Type B pancreatic cell (in vitro differentiated cells): Measurements from ENCODE around the gene KRTAP4-8. TPM values are rescaled to one million over a fixed set of nuclear protein-coding genes. Genes with fewer than 3 reads are reported as not detected.
"Not testable (repeated sequence)": the region's sequence is repeated elsewhere in the genome, so short reads cannot be mapped to it uniquely, and the experiment has no call there.

Experiments
- DNase-seq: peaks from one replicate; pipeline ENCODE4 v3.0.0; 2021; ENCODE audit warnings: mixed read lengths; ENCODE audit not compliant: unreplicated experiment; ENCODE audit errors: extremely low spot score
- H3K27ac Mint-ChIP-seq: 2 replicates; pipeline ENCODE4 v1.8.0; 2021; ENCODE audit warnings: mild to moderate bottlenecking, mixed read lengths
- H3K27me3 Mint-ChIP-seq: 2 replicates; pipeline ENCODE4 v1.8.0; 2021; ENCODE audit warnings: mixed read lengths
- H3K36me3 Mint-ChIP-seq: 2 replicates; pipeline ENCODE4 v1.8.0; 2021; ENCODE audit warnings: mixed read lengths
- H3K4me1 Mint-ChIP-seq: one replicate; pipeline ENCODE4 v1.8.0; 2021; ENCODE audit warnings: mixed read lengths; ENCODE audit not compliant: unreplicated experiment
- H3K4me3 Mint-ChIP-seq: 2 replicates; pipeline ENCODE4 v1.8.0; 2021; ENCODE audit warnings: mild to moderate bottlenecking, mixed read lengths
- H3K9me3 Mint-ChIP-seq: 2 replicates; pipeline ENCODE4 v1.8.0; 2021; ENCODE audit warnings: mixed read lengths
- long read RNA-seq: library from polyadenylated mRNA; unstranded; transcript quantifications from one replicate; pipeline ENCODE4 v2.0.0, GENCODE V29; 2020
- total RNA-seq: library from RNA; stranded (reverse); gene quantifications from 2 replicates; pipeline ENCODE4 v1.2.1, GENCODE V29; 2021; ENCODE audit warnings: low replicate concordance
- TF ChIP-seq, protein P1 (sequence below): fragments of 200-600 bp; sonication (generic); conservative IDR thresholded peaks from 2 replicates; pipeline ENCODE4 v1.5.0; 2021; ENCODE audit warnings: antibody characterized with exemption, mild to moderate bottlenecking

The KRTAP4-8 gene
- not detected in 2 replicates for total RNA-seq
- long read RNA-seq, result 0 reads

DNA sequence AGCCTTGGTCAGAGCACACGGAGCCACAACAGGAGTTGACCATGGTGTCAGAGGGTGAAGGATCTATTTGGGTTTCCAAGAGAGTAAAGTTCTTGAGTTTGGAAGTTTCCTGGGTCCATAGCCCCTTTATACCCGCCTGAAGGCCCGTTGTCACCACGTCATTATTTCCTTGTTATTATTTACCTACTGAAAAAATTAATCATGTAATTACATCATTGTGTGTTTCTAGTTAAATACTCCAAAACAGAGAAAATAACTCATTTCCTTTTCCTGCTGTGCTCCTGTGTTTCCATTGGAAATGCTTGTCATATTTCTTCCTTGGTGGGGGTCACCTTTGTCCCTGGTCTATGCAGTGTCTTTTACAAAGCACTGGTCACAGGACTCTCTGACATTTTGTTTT, at the start of gene KRTAP4-8:
KRTAP4-8 (minus strand) TSS at position 101 of the 400 bp plus-strand sequence; CDS start at position 43, 58 bp downstream.
- no peak within 1 kb of the TSS for H3K27ac Mint-ChIP-seq

DNA sequence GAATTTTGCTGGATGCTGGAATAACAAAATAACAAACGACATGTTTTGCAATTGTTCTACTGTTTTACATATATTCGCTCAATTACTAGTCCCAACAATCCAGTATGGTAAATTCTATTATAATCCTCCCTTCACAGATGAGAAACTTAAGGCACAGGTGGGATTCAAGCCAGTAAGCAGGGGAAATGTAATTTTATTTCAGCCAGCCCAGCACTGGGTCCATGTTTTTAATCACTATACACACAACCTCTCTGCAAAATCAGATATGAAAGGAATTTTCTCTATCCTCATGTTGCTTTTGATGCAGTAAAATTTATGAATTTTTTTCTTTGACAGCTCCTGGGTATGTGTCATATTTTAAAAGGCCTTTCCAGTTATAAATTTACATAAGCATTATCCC, 47.3 kb upstream of the KRTAP4-8 start:
- H3K9me3 Mint-ChIP-seq, result peaks cover 22% of the 10 kb centered on the region
- no peaks in the 10 kb centered on the region for H3K4me1 Mint-ChIP-seq
- H3K27me3 Mint-ChIP-seq, result peaks cover 4% of the 10 kb centered on the region
- no peak overlapping the region for H3K4me3 Mint-ChIP-seq
- TF ChIP-seq, protein P1, sequence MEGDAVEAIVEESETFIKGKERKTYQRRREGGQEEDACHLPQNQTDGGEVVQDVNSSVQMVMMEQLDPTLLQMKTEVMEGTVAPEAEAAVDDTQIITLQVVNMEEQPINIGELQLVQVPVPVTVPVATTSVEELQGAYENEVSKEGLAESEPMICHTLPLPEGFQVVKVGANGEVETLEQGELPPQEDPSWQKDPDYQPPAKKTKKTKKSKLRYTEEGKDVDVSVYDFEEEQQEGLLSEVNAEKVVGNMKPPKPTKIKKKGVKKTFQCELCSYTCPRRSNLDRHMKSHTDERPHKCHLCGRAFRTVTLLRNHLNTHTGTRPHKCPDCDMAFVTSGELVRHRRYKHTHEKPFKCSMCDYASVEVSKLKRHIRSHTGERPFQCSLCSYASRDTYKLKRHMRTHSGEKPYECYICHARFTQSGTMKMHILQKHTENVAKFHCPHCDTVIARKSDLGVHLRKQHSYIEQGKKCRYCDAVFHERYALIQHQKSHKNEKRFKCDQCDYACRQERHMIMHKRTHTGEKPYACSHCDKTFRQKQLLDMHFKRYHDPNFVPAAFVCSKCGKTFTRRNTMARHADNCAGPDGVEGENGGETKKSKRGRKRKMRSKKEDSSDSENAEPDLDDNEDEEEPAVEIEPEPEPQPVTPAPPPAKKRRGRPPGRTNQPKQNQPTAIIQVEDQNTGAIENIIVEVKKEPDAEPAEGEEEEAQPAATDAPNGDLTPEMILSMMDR, result no peak
- no peak overlapping the region for H3K27ac Mint-ChIP-seq
- peaks cover 8% of the 10 kb centered on the region for H3K36me3 Mint-ChIP-seq
- DNase-seq, result no peak

More for the DNA sequence above, at the start of gene KRTAP4-8:
- DNase-seq, result no peak
- H3K4me3 Mint-ChIP-seq, result no peak within 1 kb of the TSS
- peaks cover 5% of the 10 kb centered on the region for H3K36me3 Mint-ChIP-seq
- TF ChIP-seq, protein P1, result no peak
- peaks cover 10% of the 10 kb centered on the region for H3K4me1 Mint-ChIP-seq
- H3K9me3 Mint-ChIP-seq, result peaks cover 6% of the 10 kb centered on the region
- no peaks in the 10 kb centered on the region for H3K27me3 Mint-ChIP-seq

DNA sequence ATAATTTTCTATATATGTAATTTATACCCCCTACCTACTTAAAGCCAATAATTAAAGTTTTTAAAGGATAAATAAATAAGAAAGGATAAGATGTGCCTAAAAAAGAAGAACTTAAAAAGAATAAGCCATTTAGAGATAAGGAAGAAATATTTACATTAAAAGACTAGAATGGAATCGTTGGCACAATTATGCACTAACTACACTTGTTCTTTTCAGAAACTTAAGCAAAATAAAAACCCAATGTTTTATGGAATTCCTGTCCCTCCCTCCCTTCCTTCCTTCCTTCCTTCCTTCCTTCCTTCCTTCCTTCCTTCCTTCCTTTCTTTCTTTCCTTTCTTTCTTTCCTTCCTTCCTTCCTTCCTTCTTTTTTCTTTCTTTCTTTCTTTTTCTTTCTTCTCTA, 46.9 kb upstream of the KRTAP4-8 start:
- H3K27me3 Mint-ChIP-seq, result peaks cover 4% of the 10 kb centered on the region
- TF ChIP-seq, protein P1, result no peak
- no peaks in the 10 kb centered on the region for H3K4me1 Mint-ChIP-seq
- peaks cover 22% of the 10 kb centered on the region for H3K9me3 Mint-ChIP-seq
- peaks cover 8% of the 10 kb centered on the region for H3K36me3 Mint-ChIP-seq
- no peak overlapping the region for H3K27ac Mint-ChIP-seq
- no peak for DNase-seq
- H3K4me3 Mint-ChIP-seq, result no peak overlapping the region

DNA sequence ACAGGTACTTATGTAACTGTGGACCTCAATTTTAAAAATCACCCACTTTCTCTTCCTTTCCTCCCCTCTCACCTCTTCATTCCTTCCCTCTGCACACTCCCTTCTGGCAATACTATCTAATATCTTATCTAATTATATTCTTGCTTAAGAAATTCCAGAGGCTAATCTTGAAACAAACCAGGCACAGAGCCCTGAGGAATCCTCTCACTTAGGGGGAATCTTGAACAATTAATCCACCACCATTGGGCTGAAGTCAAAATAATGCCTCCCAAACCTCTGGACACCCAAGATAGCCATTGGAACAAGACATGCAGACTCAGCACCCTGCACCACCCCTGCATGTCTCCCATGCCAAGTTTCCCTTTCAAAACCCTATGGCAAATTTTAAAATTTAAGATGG, 43.4 kb upstream of the KRTAP4-8 start:
- no peaks in the 10 kb centered on the region for H3K4me1 Mint-ChIP-seq
- no peak for DNase-seq
- H3K27me3 Mint-ChIP-seq, result no peaks in the 10 kb centered on the region
- H3K9me3 Mint-ChIP-seq, result peaks cover 26% of the 10 kb centered on the region
- TF ChIP-seq, protein P1, result no peak
- peaks cover 12% of the 10 kb centered on the region for H3K36me3 Mint-ChIP-seq
- H3K4me3 Mint-ChIP-seq, result no peak overlapping the region
- no peak overlapping the region for H3K27ac Mint-ChIP-seq

DNA sequence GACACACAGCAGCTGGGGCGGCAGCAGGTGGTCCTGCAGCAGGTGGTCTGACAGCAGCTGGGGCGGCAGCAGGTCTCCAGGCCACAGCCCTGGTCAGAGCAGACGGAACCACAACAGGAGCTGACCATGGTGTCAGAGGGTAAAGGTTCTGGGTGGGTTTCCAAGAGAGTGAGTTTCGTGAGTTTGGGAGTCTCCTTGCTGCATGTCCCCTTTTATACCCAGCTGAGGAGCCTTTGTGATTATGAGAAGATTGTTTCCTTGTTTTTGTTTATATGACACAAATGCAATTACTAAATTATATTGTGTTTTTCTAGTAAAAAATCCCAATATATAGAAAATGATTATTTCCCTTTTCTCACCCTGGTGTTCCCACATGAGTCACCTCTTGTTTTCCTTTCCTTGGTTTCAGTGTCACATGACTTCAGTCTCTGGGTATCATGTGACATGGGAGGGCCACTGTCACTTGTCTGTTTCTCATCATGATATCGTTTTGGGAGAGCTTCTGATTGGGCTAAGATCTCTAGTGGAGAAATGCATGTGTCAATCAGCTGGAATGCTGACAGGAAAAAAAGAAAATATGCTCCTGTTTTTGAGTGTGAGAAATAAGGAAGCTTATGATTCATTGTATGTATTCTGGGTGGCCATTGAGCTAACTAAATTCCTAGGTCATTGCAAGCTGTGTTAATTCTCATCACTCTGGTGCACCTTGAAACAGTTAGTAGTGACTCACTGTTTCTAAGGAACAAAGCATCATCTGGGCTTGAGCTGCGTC, 42.6 kb upstream of the KRTAP4-8 start, which contains the start of gene KRTAP4-6:
KRTAP4-6 (minus strand) TSS at position 185 of the 772 bp plus-strand sequence; CDS start at position 128, 57 bp downstream.
- no peak within 1 kb of the TSS for H3K4me3 Mint-ChIP-seq
- peaks cover 26% of the 10 kb centered on the region for H3K9me3 Mint-ChIP-seq
- TF ChIP-seq, protein P1, result no peak
- H3K27ac Mint-ChIP-seq, result no peak within 1 kb of the TSS
- no peaks in the 10 kb centered on the region for H3K27me3 Mint-ChIP-seq
- H3K36me3 Mint-ChIP-seq, result peaks cover 12% of the 10 kb centered on the region
- no peak for DNase-seq
- no peaks in the 10 kb centered on the region for H3K4me1 Mint-ChIP-seq

DNA sequence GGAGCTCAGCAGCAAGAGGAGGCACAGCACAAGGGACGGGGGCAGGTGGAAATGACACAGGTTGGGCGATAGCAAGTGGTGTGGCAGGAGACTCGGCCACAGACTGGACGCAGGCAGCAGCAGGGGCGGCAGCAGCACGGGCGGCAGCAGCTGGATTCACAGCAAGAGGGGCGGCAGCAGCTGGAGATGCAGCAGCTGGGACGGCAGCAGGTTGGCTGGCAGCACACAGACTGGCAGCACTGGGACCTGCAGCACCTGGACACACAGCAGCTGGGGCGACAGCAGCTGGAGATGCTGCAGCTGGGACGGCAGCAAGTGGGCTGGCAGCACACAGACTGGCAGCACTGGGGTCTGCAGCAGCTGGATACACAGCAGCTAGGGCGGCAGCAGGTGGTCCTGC, 41.9 kb upstream of the KRTAP4-8 start:
- not testable (repeated sequence) for H3K27me3 Mint-ChIP-seq, H3K4me3 Mint-ChIP-seq, H3K27ac Mint-ChIP-seq, H3K4me1 Mint-ChIP-seq, DNase-seq
- peaks cover 12% of the 10 kb centered on the region for H3K36me3 Mint-ChIP-seq
- H3K9me3 Mint-ChIP-seq, result peaks cover 26% of the 10 kb centered on the region
